ENCODE data around the gene PLXNB1. TPM values are rescaled to one million over a fixed set of nuclear protein-coding genes. Genes with fewer than 3 reads are reported as not detected.

The PLXNB1 gene
- total RNA-seq, 1 experiment from 2014 or later: 97.7 TPM

DNA sequence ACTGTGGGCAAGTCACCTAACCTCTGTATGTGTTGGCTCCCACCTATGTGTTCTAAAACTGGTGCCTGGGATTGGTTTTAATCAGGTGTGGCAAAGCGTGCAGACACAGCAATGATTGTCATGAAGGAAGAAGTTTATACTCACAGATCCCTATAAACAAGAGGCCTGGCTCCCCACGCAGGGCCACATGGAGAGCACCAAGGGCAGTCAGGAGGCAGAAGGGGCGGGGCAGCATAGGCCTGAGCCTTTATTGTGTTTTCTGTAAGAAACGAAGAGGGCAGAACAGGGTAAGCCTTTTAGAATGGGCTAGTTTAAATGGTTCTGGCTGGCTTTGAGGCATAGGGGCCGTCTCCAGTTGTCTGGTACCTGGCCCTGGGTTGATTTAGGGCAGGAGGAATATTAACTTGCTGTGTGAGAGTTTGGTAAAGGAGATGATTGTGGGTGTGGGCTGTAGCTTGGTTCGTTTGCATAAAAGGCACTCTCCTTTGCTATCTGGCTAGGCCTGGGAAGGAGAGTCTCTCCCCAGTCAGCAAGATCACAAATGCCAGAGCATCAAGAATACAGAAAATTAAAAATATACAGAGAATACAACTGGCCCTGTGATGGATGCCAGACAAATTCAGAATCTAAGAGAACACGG is 60.1 kb downstream of the PLXNB1 start:
- no peak overlapping the region for H3K27ac ChIP-seq
- no peaks in the 10 kb centered on the region for H4K20me1 ChIP-seq (ENCODE audit: insufficient read depth)
- ChIA-PET POLR2A (ENCODE audit: unreplicated experiment) (no interaction called here), CTCF (no interaction called here)
- no peak overlapping the region for H3K4me2 ChIP-seq
- no peaks in the 10 kb centered on the region for H3K27me3 ChIP-seq (ENCODE audit: insufficient read depth, low read depth)
- intact Hi-C loops (cut with micrococcal nuclease; ENCODE audit: unreplicated experiment): no loop called here
- no peaks in the 10 kb centered on the region for H3F3A ChIP-seq (ENCODE audit: insufficient read depth, low read depth)
- no peaks in the 10 kb centered on the region for H3K9me3 ChIP-seq (ENCODE audit: insufficient read depth, low read depth)
- H2AFZ ChIP-seq: no peak overlapping the region
- no TSS peak for BruUV-seq (replicated peaks)
- no peaks in the 10 kb centered on the region for H3K9me2 ChIP-seq (ENCODE audit: insufficient read depth)
- H3K4me1 ChIP-seq (replicated peaks; ENCODE audit: insufficient read depth): no peaks in the 10 kb centered on the region
- no peak overlapping the region for H3K4me3 ChIP-seq
- no peaks in the 10 kb centered on the region for H3K36me3 ChIP-seq (ENCODE audit: low read depth)
- H3K79me2 ChIP-seq (ENCODE audit: low read depth): no peaks in the 10 kb centered on the region
- no peak for TF ChIP-seq EZH2 (IDR thresholded peaks at IDR 0.05; ENCODE audit: low read depth)
- TF ChIP-seq, protein P1, sequence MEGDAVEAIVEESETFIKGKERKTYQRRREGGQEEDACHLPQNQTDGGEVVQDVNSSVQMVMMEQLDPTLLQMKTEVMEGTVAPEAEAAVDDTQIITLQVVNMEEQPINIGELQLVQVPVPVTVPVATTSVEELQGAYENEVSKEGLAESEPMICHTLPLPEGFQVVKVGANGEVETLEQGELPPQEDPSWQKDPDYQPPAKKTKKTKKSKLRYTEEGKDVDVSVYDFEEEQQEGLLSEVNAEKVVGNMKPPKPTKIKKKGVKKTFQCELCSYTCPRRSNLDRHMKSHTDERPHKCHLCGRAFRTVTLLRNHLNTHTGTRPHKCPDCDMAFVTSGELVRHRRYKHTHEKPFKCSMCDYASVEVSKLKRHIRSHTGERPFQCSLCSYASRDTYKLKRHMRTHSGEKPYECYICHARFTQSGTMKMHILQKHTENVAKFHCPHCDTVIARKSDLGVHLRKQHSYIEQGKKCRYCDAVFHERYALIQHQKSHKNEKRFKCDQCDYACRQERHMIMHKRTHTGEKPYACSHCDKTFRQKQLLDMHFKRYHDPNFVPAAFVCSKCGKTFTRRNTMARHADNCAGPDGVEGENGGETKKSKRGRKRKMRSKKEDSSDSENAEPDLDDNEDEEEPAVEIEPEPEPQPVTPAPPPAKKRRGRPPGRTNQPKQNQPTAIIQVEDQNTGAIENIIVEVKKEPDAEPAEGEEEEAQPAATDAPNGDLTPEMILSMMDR (conservative IDR thresholded peaks at IDR 0.05): no peak
- DNase-seq: no peak

DNA sequence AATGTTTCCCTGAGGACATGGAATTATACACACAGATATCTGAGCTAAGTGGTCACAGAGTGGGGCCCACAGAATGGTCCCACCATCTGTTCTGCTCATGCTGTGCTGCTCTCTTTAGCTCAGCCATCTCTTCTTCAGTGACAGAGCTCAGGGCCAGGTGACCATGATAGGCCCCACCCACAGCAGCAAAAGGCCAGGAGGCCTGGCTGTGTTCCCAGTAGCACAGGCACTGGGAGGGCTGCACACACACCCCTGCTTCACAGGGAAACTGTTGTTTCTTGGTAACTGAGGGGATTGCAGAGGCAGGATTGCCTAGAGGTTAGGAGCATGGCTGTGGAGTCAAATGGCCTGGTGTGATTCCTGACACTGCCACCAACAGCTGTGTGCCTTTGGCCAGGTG is 62.7 kb downstream of the PLXNB1 start:
- H3K36me3 ChIP-seq (ENCODE audit: low read depth): no peaks in the 10 kb centered on the region
- H3K27ac ChIP-seq: no peak overlapping the region
- no peaks in the 10 kb centered on the region for H3K9me3 ChIP-seq (ENCODE audit: insufficient read depth, low read depth)
- POLR2A ChIA-PET (ENCODE audit: unreplicated experiment): no interaction called here
- H2AFZ ChIP-seq: no peak overlapping the region
- H3K4me3 ChIP-seq: no peak overlapping the region
- H3K27me3 ChIP-seq (ENCODE audit: insufficient read depth, low read depth): no peaks in the 10 kb centered on the region
- TF ChIP-seq EZH2 (IDR thresholded peaks at IDR 0.05; ENCODE audit: low read depth): no peak
- TF ChIP-seq, protein P1 (conservative IDR thresholded peaks at IDR 0.05): no peak
- BruUV-seq (replicated peaks): no TSS peak
- no peaks in the 10 kb centered on the region for H3K4me1 ChIP-seq (replicated peaks; ENCODE audit: insufficient read depth)
- intact Hi-C loops (cut with micrococcal nuclease; ENCODE audit: unreplicated experiment): no loop called here
- no peaks in the 10 kb centered on the region for H4K20me1 ChIP-seq (ENCODE audit: insufficient read depth)
- no peak overlapping the region for H3K4me2 ChIP-seq
- CTCF ChIA-PET: interaction anchor here (0.7 kb wide), 1 partner anchor 124 kb away, joined by 8 read pairs; no protein-coding TSS in a partner anchor
- no peaks in the 10 kb centered on the region for H3K79me2 ChIP-seq (ENCODE audit: low read depth)
- peak in 1 of 2 experiments; percentile 9 for DNase-seq
- no peaks in the 10 kb centered on the region for H3F3A ChIP-seq (ENCODE audit: insufficient read depth, low read depth)
- H3K9me2 ChIP-seq (ENCODE audit: insufficient read depth): no peaks in the 10 kb centered on the region

DNA sequence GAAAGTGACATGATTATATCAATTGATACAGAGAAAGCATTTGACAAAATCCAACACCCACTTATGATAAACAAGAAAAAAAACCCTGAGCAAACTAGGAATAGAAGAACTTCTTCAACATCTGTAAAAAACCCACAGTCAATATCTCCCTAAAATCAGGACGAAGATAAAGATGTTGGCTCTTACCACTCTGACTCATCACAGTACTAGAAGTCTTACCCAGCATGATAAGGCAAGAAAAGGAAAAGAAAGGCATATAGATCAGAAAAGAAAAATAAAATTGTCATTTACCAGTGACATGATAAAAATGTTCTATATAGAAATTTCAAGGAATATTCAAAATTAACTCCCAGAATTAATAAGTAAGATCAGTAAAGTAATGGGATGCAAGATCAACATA is 65.0 kb downstream of the PLXNB1 start:
- no peak for DNase-seq
- Histone ChIP-seq H3K4me2 (no peak overlapping the region), H3K36me3 (ENCODE audit: low read depth) (no peaks in the 10 kb centered on the region), H3K9me2 (ENCODE audit: insufficient read depth) (no peaks in the 10 kb centered on the region), H3F3A (ENCODE audit: insufficient read depth, low read depth) (no peaks in the 10 kb centered on the region), H3K4me1 (replicated peaks; ENCODE audit: insufficient read depth) (no peaks in the 10 kb centered on the region), H3K27ac (no peak overlapping the region), H3K79me2 (ENCODE audit: low read depth) (no peaks in the 10 kb centered on the region), H3K27me3 (ENCODE audit: insufficient read depth, low read depth) (no peaks in the 10 kb centered on the region), H4K20me1 (ENCODE audit: insufficient read depth) (no peaks in the 10 kb centered on the region), H3K9me3 (ENCODE audit: insufficient read depth, low read depth) (no peaks in the 10 kb centered on the region), H3K4me3 (no peak overlapping the region), H2AFZ (no peak overlapping the region)
- TF ChIP-seq, protein P1 (conservative IDR thresholded peaks at IDR 0.05): no peak
- no peak for TF ChIP-seq EZH2 (IDR thresholded peaks at IDR 0.05; ENCODE audit: low read depth)
- no TSS peak for BruUV-seq (replicated peaks)
- POLR2A ChIA-PET (ENCODE audit: unreplicated experiment): no interaction called here
- intact Hi-C loops (cut with micrococcal nuclease; ENCODE audit: unreplicated experiment): no loop called here
- CTCF ChIA-PET: no interaction called here

All from PC-9 (cell line).